HG03139 (cell line): ENCODE results near the gene CMYA5.

Source experiments
- ATAC-seq: cut with Tn5 transposase; IDR thresholded peaks from one replicate; pipeline ENCODE4 v1.9.1; 2021; ENCODE audit not compliant: unreplicated experiment

CMYA5 gene

DNA sequence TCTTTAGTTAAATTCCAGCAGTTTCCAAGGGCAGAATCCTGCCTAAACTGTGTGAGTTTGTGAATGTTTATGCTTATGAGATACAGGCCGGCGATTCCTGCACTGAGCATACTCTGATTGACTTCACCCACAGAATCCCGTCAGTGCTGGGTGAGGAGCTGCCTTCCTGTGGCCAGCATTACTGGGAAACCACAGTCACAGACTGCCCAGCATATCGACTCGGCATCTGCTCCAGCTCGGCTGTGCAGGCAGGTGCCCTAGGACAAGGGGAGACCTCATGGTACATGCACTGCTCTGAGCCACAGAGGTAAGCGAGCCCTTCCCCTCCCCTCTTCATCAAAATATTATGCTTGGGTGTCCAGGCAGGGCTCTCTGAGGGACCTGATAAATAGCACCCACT lies 103.7 kb downstream of the CMYA5 start:
- no peak for ATAC-seq

GRCh38 chr5:79793722-79794121 lies 104.1 kb downstream of the CMYA5 start:
- no peak for ATAC-seq

DNA sequence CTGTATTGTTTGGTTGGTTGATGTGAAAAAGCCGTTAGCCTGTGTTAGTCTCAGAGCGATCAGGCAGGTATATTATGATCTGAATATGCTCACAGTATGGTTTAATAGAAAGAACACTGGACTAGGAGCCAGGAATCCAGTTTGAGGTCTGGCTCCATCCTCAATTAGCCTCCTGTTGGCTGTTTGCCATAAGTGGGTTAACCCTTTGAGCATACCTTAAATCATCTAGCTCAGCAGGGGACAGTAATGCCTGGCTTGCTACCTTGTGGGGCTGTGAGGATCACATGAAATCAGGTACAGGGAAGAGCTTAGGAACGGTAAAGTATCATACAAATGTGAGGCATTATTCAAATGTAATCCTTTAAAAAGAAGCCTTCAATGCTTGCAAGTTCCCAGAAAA lies 104.7 kb downstream of the CMYA5 start:
- ATAC-seq, result no peak

GRCh38 chr5:79795764-79796398 lies 106.2 kb downstream of the CMYA5 start:
- no peak for ATAC-seq

- ATAC-seq, result no peak
These were observed 109.4 kb downstream of the CMYA5 start for GRCh38 chr5:79798893-79799590.

DNA sequence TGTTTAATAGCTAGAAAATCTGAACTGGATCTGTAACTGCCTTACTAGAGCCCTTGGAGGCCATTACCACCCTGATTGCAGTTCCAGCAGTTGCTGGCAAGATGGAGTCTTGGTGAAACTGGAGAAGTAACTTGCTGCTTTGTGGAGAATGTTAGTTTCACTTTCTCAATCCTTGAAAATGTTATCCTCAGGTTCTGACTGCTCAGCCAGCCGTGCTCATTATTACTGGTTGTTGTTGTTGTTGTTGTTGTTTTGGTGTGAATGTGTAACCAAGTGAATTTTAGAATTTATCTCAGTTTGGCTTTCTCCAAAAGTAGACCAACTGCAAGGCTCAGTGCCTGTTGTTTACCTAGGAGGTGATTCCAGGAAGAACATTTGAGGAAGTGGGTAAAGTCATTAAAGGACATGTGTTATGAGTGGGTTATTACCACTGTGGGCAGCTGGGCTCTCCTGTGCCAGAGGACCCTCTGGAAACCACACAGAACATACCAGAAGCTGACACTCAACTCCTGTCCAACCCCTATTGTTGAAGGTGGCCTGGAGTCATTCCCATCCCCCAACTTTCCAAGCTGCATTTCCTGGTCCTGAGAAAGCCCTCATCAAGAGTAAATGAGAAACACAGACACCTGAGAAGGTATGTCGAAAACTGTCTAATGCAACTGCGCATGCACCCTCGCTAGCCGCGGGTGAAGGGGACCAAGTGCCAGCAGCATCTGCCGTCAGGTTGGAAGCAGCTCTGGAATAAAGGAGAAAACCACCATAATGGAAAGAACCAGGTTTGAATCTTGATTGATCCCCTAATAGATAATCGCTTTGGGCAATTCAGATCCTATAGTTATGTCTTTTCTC lies 111.6 kb downstream of the CMYA5 start:
- ATAC-seq, result no peak

GRCh38 chr5:79802406-79802805 lies 112.8 kb downstream of the CMYA5 start:
- ATAC-seq, result no peak

GRCh38 chr5:79803007-79803406 lies 113.4 kb downstream of the CMYA5 start:
- no peak for ATAC-seq

- ATAC-seq, result no peak
These were observed 117.1 kb downstream of the CMYA5 start for GRCh38 chr5:79806741-79807140.

GRCh38 chr5:79809743-79810142 lies 120.1 kb downstream of the CMYA5 start:
- no peak for ATAC-seq

DNA sequence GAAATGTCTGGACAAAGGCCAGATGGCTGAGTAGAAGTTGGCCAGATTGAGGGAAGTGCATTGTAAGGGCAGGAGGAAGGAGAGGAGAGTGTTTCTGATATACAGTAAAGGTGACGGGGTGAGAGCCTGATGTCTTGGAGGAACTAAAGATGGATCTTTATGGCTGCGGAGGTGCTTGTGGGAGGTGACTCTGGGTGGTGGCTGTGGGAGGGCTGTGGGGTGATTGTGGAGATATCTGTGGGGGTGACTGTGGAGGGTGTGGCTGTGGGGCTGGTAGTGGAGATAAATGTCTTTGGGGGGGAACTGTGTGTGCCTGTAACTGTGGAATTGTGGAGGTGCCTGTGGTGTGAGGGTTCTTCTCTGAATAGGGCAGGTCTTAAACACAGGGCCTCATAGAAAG lies 121.4 kb downstream of the CMYA5 start:
- no peak for ATAC-seq

DNA sequence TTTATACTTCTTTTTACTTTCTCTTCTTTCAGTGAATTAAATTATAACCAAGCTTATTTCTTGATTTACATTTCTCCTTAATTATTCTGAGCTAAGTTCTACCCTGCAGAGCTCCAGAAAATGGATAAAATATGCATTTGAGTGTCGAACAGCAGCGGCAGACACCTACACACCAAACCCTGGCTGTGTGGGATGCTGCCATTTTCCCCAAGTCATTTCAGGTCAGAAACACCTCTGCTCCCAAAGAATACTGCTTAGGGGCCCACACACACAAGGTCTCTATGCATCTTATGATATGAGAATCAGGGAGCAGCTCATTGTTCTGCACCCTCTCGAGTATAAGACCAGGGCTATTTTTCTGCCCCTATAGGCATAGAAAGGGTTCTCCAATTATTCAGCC lies 122.3 kb downstream of the CMYA5 start:
- ATAC-seq, result no peak

DNA sequence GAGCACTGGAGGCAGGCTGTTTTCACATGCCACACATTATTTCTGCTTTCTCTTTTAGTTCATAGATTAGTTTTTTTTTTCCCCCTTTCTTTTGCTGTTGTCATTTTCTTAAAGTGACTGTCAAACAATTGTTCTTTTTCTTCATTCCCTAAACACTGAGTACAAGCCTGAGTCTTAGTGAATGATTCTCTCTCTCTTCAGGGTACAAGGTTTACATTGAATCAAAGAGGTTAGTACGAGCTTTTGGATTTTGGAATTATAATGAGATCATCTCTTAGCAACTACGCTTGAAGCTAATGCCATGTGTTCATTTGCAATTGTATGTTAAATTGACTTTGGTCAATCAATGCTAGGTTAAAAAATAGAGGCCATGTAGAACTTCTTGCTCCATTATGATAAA lies 125.1 kb downstream of the CMYA5 start:
- no peak for ATAC-seq

DNA sequence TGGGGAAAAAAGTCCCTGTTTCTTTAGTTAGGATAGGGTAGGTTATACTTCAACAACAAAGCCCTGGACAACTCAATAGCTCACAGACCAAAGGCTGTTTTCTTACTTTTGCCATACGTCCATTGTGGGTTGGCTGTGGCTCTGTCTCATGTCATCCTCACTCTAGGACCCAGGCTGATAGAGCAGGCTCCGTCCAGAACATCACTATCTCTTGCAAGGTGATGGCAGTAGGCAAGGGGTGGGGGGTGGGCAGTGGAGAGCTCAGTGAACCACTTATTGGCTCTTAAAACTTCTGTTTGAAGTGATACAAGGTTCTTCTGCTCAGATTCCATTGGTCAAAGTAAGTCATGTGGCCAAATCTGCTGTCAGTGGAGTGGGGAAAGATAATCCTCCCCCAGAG lies 126.4 kb downstream of the CMYA5 start:
- ATAC-seq, result no peak

DNA sequence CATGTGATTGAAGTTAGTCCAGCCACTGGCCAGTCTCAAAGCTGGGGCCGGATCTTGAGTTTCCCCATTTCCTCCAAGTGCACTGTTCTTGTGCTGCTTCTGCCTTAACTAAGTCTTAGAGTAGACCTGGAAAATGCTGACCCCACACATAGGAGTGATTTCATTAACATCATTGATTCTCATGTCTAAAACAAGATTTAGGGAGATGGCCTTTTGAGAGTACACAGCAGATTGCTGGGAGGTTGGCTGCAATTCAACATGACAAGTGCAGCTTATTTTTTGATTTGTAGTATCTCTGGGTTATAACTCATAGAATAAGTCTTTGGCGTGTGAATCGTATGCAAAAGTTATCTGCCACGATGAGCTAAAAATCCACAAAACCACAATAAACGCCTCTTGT lies 131.0 kb downstream of the CMYA5 start:
- ATAC-seq, result no peak

- no peak for ATAC-seq
These were observed 134.8 kb downstream of the CMYA5 start for GRCh38 chr5:79824444-79824843.

DNA sequence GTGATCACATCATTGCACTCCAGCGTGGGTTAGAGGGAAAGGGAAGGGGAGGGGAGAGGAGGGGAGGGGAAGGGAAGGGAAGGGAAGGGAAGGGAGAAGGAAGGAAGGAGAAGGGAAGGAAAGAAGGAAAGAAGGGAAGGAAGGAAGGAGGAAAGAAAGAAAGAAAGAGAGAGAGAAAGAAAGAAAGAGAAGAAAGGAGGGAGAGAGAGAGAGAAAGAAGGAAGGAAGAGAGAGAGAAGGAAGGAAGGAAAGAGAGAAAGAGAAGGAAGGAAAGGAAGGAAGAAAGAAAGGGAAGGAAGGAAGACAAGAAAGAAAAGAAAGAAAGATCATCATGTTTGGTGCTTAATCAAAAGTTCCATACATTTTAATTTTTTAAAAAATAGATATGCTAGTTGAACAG lies 136.2 kb downstream of the CMYA5 start:
- no peak for ATAC-seq

GRCh38 chr5:79827159-79827629 lies 137.6 kb downstream of the CMYA5 start:
- ATAC-seq, result no peak

DNA sequence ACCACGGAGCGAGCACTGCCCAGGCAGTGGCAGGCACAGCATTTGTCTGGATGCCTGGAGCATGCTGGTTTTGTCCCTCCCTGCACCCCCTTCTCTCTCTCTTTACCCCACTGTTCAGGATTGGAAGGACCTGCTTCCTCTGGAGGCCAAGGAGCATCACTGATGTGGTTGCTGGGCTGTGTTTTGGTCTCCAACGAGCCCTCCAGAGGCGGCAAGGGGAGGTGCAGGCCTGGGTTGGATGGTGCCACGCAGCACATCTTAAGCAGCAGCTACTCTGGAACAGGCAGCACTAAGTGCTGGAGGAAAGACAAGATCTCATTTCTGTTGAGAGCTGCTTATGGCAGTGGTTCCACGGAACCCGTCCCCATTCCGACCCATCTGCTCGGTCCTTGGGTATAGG lies 139.6 kb downstream of the CMYA5 start:
- ATAC-seq, result no peak

GRCh38 chr5:79831381-79832309 lies 142.0 kb downstream of the CMYA5 start:
- ATAC-seq, result no peak

DNA sequence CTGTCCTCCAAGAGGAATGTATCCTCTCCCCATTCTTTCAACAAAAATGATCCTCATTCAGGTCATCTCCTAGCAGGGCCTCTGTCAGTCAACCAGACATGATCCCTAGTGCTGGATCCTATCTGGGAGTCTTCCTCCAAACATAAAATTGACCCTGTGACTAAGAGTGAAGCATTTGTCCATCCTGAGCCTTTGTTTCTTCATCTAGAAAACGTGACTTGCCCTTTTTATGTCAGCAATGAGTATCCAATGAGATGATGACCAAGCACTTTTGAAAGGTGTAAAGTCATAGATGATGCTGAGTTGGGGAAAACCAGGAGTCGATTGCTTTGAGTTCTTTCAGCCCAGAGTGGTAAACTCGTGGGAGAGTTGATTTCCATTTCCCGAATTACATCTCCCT lies 143.3 kb downstream of the CMYA5 start:
- no peak for ATAC-seq
